OCI-LY1 (cell line): ENCODE data around the gene LCE1B.

Experiments used
- H2AFZ ChIP-seq: fragments of 200-600 bp; sonication (generic), shearing (Covaris generic); 2 replicates; pipeline ENCODE4 v1.6.0; 2014; ENCODE audit warnings: antibody characterized with exemption, mild to moderate bottlenecking, low read length
- H3F3A ChIP-seq: fragments of 200-600 bp; sonication (generic), shearing (Covaris generic); 2 replicates; pipeline ENCODE4 v1.6.0; 2014; ENCODE audit warnings: mild to moderate bottlenecking, antibody characterized with exemption, low read length, moderate library complexity; ENCODE audit not compliant: insufficient read depth
- H3K27ac ChIP-seq: fragments of 200-600 bp; sonication (generic); 2 replicates; pipeline ENCODE4 v1.5.1; 2014; ENCODE audit warnings: low read length, mixed run types, mild to moderate bottlenecking, low read depth; ENCODE audit not compliant: poor library complexity, severe bottlenecking
- H3K27me3 ChIP-seq: fragments of 200-600 bp; sonication (generic); 2 replicates; pipeline ENCODE4 v1.6.0; 2014; ENCODE audit warnings: antibody characterized with exemption, mild to moderate bottlenecking, low read length, moderate library complexity; ENCODE audit not compliant: insufficient read depth
- H3K36me3 ChIP-seq: fragments of 200-600 bp; sonication (generic); 2 replicates; pipeline ENCODE4 v1.6.1; 2014; ENCODE audit warnings: mild to moderate bottlenecking, antibody characterized with exemption, low read length, moderate library complexity, mixed read lengths; ENCODE audit not compliant: insufficient read depth
- H3K4me1 ChIP-seq: fragments of 200-600 bp; sonication (generic); 2 replicates; pipeline ENCODE4 v1.5.1; 2014; ENCODE audit warnings: mild to moderate bottlenecking, low read length, moderate library complexity; ENCODE audit not compliant: insufficient read depth, severe bottlenecking
- H3K4me2 ChIP-seq: fragments of 200-600 bp; sonication (generic), shearing (Covaris generic); 2 replicates; pipeline ENCODE4 v1.6.1; 2014; ENCODE audit warnings: low read length
- H3K4me3 ChIP-seq: fragments of 200-600 bp; sonication (generic); 2 replicates; pipeline ENCODE4 v1.5.1; 2014; ENCODE audit warnings: low read length, low read depth, mild to moderate bottlenecking, mixed read lengths; ENCODE audit not compliant: poor library complexity, severe bottlenecking
- H3K79me2 ChIP-seq: fragments of 200-600 bp; shearing (Covaris generic); 2 replicates; pipeline ENCODE4 v1.6.1; 2016; ENCODE audit warnings: mixed run types, low read length, mixed read lengths; ENCODE audit not compliant: insufficient read depth
- H3K9ac ChIP-seq: fragments of 200-600 bp; sonication (generic), shearing (Covaris generic); 2 replicates; pipeline ENCODE4 v1.6.1; 2014; ENCODE audit warnings: mild to moderate bottlenecking, low read length, mixed read lengths
- H3K9me2 ChIP-seq: fragments of 200-600 bp; sonication (generic), shearing (Covaris generic); 2 replicates; pipeline ENCODE4 v1.6.1; 2014; ENCODE audit warnings: low read depth, mild to moderate bottlenecking, low read length, mixed read lengths
- H3K9me3 ChIP-seq: fragments of 200-600 bp; shearing (Covaris generic); 2 replicates; pipeline ENCODE4 v1.6.1; 2014; ENCODE audit warnings: low read length, mixed read lengths
- H4K20me1 ChIP-seq: fragments of 200-600 bp; sonication (generic), shearing (Covaris generic); 2 replicates; pipeline ENCODE4 v1.6.0; 2016; ENCODE audit warnings: mild to moderate bottlenecking, low read length; ENCODE audit not compliant: insufficient read depth
- EZH2 ChIP-seq: fragments of 200-600 bp; sonication (generic), shearing (Covaris generic); IDR thresholded peaks from 2 replicates; pipeline ENCODE4 v1.8.0; 2017; ENCODE audit warnings: borderline replicate concordance, mixed run types, mild to moderate bottlenecking, antibody characterized with exemption, low read length, moderate library complexity, mixed read lengths
- TF ChIP-seq, protein P1 (sequence below): fragments of 200-600 bp; sonication (generic), shearing (Covaris generic); IDR thresholded peaks from 2 replicates; pipeline ENCODE4 v1.5.1; 2017; ENCODE audit warnings: mild to moderate bottlenecking, antibody characterized with exemption, low read length, moderate library complexity, mixed read lengths

Gene LCE1B

DNA sequence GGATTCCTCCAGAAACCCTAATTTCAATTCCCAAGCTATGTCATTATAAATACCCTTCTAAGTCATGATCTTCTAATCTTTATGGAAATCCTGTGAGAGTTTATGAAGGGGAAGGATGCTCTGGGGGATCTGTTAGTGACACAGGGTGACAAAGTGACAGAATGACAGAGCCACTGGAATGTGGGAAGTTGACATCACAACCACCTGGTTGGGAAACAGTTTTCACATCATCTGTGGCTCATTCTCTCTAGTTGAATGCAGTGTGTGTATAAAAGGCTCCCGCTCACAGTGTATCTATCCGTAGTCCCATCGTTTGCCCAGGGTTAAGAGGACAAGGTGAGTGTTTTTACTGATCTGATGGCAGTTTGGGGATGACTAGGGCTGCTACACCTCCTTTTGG lies 47.9 kb downstream of the LCE1B start, which contains the start of gene LCE7A:
Gene LCE7A (plus strand): TSS at position 301 of the 400 bp plus-strand sequence. CDS start 702 bp downstream, outside the sequence.
- no peaks in the 10 kb centered on the region for H3K4me1 ChIP-seq
- no peak within 1 kb of the TSS for H3K27ac ChIP-seq
- no peaks in the 10 kb centered on the region for H3K9me2 ChIP-seq
- no peaks in the 10 kb centered on the region for H4K20me1 ChIP-seq
- TF ChIP-seq, protein P1, sequence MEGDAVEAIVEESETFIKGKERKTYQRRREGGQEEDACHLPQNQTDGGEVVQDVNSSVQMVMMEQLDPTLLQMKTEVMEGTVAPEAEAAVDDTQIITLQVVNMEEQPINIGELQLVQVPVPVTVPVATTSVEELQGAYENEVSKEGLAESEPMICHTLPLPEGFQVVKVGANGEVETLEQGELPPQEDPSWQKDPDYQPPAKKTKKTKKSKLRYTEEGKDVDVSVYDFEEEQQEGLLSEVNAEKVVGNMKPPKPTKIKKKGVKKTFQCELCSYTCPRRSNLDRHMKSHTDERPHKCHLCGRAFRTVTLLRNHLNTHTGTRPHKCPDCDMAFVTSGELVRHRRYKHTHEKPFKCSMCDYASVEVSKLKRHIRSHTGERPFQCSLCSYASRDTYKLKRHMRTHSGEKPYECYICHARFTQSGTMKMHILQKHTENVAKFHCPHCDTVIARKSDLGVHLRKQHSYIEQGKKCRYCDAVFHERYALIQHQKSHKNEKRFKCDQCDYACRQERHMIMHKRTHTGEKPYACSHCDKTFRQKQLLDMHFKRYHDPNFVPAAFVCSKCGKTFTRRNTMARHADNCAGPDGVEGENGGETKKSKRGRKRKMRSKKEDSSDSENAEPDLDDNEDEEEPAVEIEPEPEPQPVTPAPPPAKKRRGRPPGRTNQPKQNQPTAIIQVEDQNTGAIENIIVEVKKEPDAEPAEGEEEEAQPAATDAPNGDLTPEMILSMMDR = no peak
- TF ChIP-seq EZH2 = no peak
- H3K4me2 ChIP-seq = no peak within 1 kb of the TSS
- no peaks in the 10 kb centered on the region for H3K79me2 ChIP-seq
- no peak within 1 kb of the TSS for H2AFZ ChIP-seq
- H3K4me3 ChIP-seq = no peak within 1 kb of the TSS
- no peaks in the 10 kb centered on the region for H3F3A ChIP-seq
- no peak within 1 kb of the TSS for H3K9ac ChIP-seq
- no peaks in the 10 kb centered on the region for H3K36me3 ChIP-seq
- H3K9me3 ChIP-seq = no peaks in the 10 kb centered on the region
- no peaks in the 10 kb centered on the region for H3K27me3 ChIP-seq

DNA sequence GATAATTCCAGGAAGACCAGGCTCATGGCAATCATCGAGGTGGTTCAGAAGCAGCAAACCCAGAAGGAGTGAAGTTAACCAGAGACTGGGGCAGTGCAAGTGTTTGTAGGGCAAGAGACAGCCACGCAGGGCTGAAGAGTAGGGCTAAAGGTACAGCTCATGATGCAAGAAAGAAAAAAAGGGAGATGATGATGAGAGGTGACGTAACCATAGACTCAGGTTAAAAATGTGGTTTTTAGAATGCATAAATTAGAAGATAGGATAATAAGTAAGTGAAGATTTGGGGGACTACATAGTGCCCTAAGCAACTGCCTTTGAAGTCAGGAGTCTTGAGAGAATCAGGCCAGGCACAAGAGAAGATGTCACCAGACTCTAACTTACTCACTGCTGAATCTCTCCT lies 48.4 kb downstream of the LCE1B start:
- Histone ChIP-seq H2AFZ (no peak overlapping the region), H3K9me3 (no peaks in the 10 kb centered on the region), H3K27me3 (no peaks in the 10 kb centered on the region)

DNA sequence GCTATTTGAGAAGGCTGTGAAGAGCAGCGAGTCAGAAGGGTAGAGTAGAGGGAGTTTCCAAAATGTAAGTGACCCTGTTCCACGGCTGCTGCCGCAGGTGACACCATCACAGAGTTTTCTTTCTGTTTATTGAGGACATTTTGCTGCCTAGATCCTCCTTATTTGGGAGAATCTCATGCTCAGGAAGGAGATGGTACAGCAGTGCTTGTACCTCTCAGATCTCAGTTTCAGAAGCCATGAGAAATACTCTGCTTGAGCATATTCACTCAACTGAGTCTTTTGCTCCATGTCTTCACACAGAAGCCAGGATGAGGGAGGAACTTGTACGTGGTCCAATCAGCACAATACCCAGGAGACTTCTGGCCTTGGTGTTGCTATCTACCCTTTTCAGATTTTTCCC lies 49.6 kb downstream of the LCE1B start:
- H3K27ac ChIP-seq = no peak overlapping the region
- H3K4me3 ChIP-seq = no peak overlapping the region
- no peak for TF ChIP-seq EZH2
- TF ChIP-seq, protein P1 = no peak
- H3K9me3 ChIP-seq = no peaks in the 10 kb centered on the region
- H3F3A ChIP-seq = no peaks in the 10 kb centered on the region
- H3K4me1 ChIP-seq = no peaks in the 10 kb centered on the region
- no peak overlapping the region for H2AFZ ChIP-seq
- H3K9ac ChIP-seq = no peak overlapping the region
- no peaks in the 10 kb centered on the region for H3K9me2 ChIP-seq
- H3K27me3 ChIP-seq = no peaks in the 10 kb centered on the region
- H3K36me3 ChIP-seq = no peaks in the 10 kb centered on the region
- no peak overlapping the region for H3K4me2 ChIP-seq
- H4K20me1 ChIP-seq = no peaks in the 10 kb centered on the region
- H3K79me2 ChIP-seq = no peaks in the 10 kb centered on the region

More for the DNA sequence above, 48.4 kb downstream of the LCE1B start:
- no peaks in the 10 kb centered on the region for H3F3A ChIP-seq
- H3K27ac ChIP-seq = no peak overlapping the region
- no peak for TF ChIP-seq EZH2
- TF ChIP-seq, protein P1 = no peak
- H3K9me2 ChIP-seq = no peaks in the 10 kb centered on the region
- H3K9ac ChIP-seq = no peak overlapping the region
- no peaks in the 10 kb centered on the region for H3K4me1 ChIP-seq
- H3K4me2 ChIP-seq = no peak overlapping the region
- no peak overlapping the region for H3K4me3 ChIP-seq
- H3K79me2 ChIP-seq = no peaks in the 10 kb centered on the region
- no peaks in the 10 kb centered on the region for H4K20me1 ChIP-seq
- H3K36me3 ChIP-seq = no peaks in the 10 kb centered on the region
